Astrocyte of the spinal cord (primary cell): ENCODE results near the gene PLXNA3.
A peak's percentile ranks its signal among the peaks of the same experiment; 100 is the strongest.

Experiments used
- DNase-seq: peaks from one replicate; pipeline ENCODE4 v3.0.0; 2011; ENCODE audit warnings: low read depth, low spot score
- H3K4me3 ChIP-seq: 2 replicates; pipeline ENCODE4 v1.5.1; 2011; ENCODE audit warnings: low read depth, mild to moderate bottlenecking, low read length, moderate library complexity
- CTCF ChIP-seq: IDR thresholded peaks from 2 replicates; pipeline ENCODE4 v1.5.1; 2012; ENCODE audit warnings: low read depth, mild to moderate bottlenecking, low read length, inconsistent platforms
- in situ Hi-C: cut with HindIII; loops from 2 replicates; pipeline ENCODE4 v1.10.0; 2017; ENCODE audit warnings: low sequenced_read_pairs

PLXNA3 gene

GRCh38 chrX:154458954-154459778 is 1.1 kb downstream of the PLXNA3 start:
- H3K4me3 ChIP-seq = peak overlapping the region; percentile 65
- in situ Hi-C loops = no loop called here
- no peak for DNase-seq
- TF ChIP-seq CTCF = no peak

GRCh38 chrX:154459832-154460231 is 1.8 kb downstream of the PLXNA3 start:
- in situ Hi-C loops = no loop called here
- peak overlapping the region; percentile 65 for H3K4me3 ChIP-seq
- no peak for DNase-seq
- no peak for TF ChIP-seq CTCF

GRCh38 chrX:154460326-154460725 is 2.2 kb downstream of the PLXNA3 start:
- in situ Hi-C loops = no loop called here
- peak; percentile 11 for TF ChIP-seq CTCF
- peak overlapping the region; percentile 65 for H3K4me3 ChIP-seq
- no peak for DNase-seq

- in situ Hi-C loops = no loop called here
Observed at GRCh38 chrX:154462396-154462795, 4.3 kb downstream of the PLXNA3 start.

GRCh38 chrX:154463611-154464220 is 5.6 kb downstream of the PLXNA3 start:
- in situ Hi-C loops = no loop called here

More at GRCh38 chrX:154462396-154462795, 4.3 kb downstream of the PLXNA3 start:
- no peak for TF ChIP-seq CTCF
- H3K4me3 ChIP-seq = no peak overlapping the region
- DNase-seq = no peak

More at GRCh38 chrX:154463611-154464220, 5.6 kb downstream of the PLXNA3 start:
- H3K4me3 ChIP-seq = no peak overlapping the region
- DNase-seq = no peak
- no peak for TF ChIP-seq CTCF
